ENCODE measurements around the gene FBXO24.
"Not testable (repeated sequence)": the region's sequence is repeated elsewhere in the genome, so short reads cannot be mapped to it uniquely, and the experiment has no call there.

FBXO24 gene

DNA sequence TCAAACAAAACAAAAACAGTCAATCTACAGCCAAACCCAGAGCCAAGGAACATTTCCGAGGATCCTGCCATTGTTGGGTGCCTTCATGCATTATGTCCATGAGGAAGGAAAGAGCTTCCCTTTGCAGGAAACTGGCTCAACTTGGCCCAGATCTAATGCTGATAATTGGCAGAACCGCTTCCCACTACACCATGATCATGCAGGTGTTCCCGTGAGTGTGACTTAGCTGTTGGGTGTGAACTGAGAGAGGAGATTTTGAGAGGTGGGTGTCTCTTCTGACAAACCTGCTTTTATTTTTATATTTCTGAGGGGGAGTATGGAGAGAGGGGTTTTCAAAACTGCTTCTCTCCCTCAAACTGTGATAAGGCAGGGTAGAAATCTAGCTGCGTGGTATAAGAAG lies 27.0 kb upstream of the FBXO24 start:
- no peak for DNase-seq

DNA sequence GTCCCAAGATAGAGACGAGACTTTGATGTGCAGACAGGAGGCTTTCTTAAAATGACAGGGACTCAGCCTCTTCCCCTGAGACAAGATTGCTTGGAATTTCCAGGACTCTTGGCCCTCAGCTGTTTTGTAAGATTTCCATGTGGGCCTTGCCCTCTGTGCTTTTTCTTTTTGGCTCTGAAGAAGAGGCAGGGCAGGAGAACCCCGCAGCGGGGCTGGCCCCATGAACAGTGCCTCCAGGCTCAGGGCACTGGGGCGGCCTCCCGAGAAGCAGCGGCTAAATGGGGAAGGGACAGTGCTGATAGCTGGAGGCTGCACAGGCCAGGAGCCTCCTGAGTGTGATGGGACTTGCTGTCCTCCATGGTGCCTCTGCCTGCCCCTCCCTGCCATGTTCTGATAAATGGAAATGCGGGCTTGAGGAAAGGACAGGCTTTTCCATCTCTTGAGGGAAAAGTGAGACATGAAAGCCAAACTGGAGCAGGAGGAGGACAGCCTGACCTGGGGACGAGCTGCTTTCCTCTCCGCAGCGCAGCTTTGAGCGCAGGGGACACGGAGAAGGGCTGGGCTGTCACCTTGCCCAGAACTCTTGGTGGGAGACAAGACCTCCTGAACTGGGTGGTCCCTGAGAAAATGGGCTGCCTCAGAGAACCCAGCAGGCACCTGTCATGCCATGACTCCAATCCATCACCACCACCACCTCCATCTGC lies 24.5 kb upstream of the FBXO24 start:
- no peak for DNase-seq

GRCh38 chr7:100562195-100563099 lies 23.7 kb upstream of the FBXO24 start:
- DNase-seq = no peak

DNA sequence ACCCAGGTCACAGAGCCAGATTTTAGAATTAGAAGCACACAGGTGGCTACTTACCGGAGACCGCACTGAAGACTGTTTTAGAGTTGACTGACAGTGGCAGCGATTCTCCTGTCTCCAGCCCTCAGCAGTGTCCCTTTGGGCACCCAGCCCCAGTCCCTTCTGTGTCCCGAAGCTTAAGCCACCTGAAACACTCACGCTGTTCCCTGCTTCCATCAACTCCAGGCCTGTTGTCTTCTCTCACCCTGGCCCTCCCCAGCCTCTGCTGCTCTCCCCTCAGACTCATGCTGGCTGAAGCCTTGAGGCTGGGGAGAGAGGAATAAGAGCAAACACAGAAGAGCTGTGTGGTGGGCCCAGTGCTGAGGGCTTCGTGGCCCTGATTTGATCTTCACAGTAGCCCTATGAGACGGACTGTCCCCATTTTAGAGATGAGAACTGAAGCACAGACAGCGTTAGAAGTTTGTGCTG lies 23.0 kb upstream of the FBXO24 start:
- no peak for DNase-seq

GRCh38 chr7:100563809-100564400 lies 22.2 kb upstream of the FBXO24 start:
- DNase-seq = peak; percentile 74 to 76

GRCh38 chr7:100564405-100564804 lies 21.7 kb upstream of the FBXO24 start:
- not testable (repeated sequence) for DNase-seq

DNA sequence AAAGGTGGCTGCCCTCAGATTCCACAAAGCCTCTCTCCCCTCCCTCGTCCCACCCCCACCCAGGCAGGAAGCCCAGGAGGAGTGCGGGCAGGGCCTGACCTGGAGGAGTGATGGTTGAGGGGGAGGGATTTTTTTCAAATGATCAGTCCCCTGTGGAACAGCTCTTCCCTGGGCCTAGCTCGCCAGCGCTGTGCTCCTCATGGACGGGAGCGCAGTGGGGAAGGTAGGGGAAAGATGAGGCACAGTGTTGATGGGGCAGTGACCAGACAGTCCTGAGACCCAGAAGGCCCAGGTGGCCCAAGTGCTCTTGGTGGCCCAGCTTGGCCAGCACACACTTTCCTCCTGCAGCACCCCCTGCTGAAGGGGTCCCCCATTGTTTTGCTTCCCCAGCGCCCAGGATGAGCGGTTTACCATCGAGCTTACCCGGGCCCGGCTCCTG lies 21.0 kb upstream of the FBXO24 start:
- DNase-seq = no peak

GRCh38 chr7:100566018-100566531 lies 20.1 kb upstream of the FBXO24 start:
- no peak for DNase-seq

DNA sequence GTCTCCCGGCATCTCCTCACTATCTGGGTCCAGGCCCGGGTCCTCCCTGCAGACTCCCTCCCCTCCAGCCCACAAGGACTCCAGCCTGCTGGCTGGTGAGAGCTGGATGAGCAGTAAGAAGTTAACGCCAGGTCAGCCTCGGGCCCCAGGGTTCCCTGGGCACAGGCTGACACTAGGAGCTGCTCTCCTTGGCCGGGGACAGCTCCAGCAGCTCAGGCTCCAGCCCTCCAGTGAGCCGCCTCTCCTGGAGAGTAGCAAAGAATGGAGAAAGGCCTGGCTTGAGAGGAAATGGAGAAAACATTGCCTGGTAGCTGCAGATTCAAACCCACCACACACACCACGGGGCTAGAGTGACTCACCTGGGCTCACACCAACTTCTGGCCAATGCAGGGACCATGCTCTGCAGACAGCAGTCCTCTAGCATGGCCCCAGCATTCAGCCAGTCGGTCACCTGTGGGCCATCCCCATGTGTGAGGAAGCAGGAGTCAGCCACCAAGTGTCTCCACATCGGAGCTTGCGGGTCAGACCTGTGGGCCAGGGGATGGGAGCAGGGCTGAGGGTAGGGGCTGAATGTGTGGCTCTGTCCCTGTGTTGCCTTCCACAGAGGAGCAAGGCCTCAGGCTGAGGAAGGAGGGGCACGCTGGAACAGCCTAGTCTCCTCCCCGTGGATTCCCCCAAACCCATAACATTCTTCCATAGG lies 18.9 kb upstream of the FBXO24 start:
- DNase-seq = no peak

GRCh38 chr7:100567751-100568175 lies 18.4 kb upstream of the FBXO24 start:
- DNase-seq = no peak

- DNase-seq = no peak
Measured at GRCh38 chr7:100568176-100568895, 17.8 kb upstream of the FBXO24 start.

- DNase-seq = peak; percentile 62 to 71
Measured at GRCh38 chr7:100568896-100569844, 17.0 kb upstream of the FBXO24 start.

DNA sequence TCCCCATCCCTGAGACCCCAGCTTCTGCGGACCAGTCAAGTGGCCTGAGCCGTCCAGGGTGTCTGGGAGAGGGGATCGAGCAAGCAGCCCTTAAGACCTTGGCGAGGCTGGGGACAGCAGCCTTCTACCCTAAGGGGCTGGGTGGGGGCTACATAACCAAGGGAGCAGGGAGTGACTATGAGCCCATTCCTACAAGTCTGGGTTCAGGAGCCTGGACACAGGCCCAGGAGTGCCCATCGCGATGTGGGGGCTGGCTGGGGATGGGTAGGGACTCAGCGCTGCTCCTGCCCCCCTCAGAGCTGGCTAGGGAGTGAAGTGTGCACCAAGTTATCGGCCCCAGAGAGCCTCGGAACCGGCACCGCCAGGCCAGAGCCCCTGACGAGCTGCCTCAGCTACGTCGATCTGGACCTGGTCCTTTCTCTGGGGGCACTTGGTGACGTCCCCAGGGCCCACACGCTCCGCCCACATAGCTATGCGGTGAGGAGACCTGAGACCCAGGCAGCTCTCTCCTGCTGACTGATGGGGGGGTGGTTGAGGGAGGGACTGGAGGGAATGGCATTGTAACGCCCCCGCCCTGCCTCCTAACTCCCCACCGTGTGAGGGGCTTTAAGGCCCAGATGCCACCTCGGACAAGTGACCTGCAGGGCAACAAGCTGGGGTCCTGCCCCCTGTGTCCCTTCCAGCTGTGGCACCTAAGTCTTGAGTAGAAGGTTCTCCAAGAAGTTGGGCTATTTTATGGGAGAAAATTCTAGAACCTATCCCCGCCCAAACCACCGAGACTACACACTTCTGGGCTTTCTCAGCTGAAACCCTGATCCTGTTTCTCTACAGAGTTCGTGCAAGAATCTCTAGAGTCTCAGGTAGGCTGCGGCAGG lies 14.9 kb upstream of the FBXO24 start:
- no peak for DNase-seq

DNA sequence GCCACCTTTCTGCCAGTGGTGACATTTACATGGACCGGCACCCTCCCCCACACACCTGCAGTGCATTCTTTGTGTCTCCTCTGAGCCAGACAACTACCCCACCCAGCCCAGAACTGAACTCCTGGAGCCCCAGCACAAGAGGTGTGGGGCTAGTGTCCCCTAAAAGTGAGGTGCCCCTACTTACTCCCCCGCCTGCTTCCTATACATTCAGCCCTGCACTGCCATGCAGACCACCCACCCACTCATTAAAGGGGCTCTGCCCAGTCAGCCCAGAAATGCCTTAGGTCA lies 14.4 kb upstream of the FBXO24 start:
- DNase-seq = no peak

DNA sequence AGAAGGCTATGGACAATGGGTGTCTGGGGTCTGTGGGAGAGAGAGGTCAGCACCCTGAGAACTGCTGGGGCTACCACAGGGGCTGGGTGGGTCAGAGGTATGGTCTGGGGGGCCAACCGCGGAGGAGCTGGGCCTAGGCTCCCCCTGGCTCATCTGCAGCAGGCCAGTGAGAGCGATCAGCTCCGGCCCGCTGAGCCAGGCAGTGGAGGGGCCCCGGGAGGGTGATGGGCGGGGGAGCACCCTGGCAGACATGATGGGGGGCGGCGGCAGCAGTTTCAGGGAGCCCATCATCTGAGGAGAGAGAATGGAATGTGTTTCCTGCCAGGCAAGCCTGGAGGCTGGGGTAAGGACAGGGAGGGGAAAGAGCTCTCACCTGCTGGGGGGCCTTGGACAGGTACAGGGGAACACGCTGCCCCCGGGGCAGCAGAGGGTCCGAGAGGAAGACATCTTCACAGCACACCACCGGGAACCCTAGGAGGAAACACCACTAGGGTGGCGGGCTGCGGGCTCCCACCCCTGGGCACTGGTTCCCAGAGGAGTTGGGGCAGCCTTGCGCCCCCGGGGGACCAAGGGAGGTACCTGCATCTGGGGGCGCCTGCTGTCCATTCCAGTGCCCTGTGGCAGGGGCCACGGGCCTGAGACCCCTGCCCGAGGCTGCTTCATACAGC lies 13.7 kb upstream of the FBXO24 start:
- DNase-seq = no peak

- DNase-seq = no peak
Measured at GRCh38 chr7:100572949-100573675, 13.0 kb upstream of the FBXO24 start.

DNA sequence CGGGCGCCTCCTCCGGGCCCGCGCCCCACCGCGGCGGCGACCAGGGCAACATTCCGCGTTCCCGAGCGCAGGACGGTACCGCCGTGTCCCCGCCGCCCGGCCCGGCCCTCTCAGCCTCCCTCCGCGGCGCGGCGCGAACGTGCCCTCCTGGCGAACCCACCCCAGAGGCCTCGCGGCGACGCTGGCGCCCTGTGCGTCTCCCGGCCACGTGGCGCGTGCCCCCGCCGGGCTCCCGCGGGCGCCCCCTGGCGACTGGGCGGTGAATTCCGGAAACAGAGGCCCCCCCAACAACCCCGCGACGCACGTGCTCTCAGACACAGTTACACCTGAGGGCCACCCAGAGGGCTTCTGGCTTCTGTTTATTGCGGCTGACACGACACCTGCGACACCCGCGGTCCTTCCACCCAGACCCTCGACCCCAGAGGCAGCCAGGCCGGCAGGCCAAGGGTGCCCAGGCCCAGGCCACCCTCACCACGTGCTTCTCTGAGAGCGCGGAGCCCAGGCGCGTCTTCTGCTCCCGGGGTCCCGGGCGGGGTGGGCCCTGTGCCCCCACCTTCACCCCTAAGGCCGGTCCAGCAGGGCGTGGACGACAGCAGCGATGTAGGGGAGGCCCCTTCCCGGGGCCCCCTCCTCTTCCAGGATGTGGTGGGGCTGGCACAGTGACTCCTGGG lies 12.3 kb upstream of the FBXO24 start, which contains the start of gene SAP25:
Gene SAP25, minus strand, starts transcription at position 210 of the 671 bp plus-strand sequence. Its CDS starts 158 bp downstream, at position 52.
- DNase-seq = no peak
